K562 (cell line): ENCODE data around the gene GRM5. TPM values are rescaled to one million over a fixed set of nuclear protein-coding genes. Genes with fewer than 3 reads are reported as not detected.
"Not testable (repeated sequence)": the region's sequence is repeated elsewhere in the genome, so short reads cannot be mapped to it uniquely, and the experiment has no call there.

Source experiments
- ATAC-seq: fragments of 200-7000 bp; cut with Tn5 transposase; 3 replicates; pipeline ENCODE4 v1.9.1; 2020; ENCODE audit warnings: moderate library complexity
- BruUV-seq: library from RNA; stranded (reverse); fragments of 400-500 nt; replicated peaks from 2 replicates; lab custom pipeline; 2021; lab: Mats Ljungman, UMichigan
- CTCF ChIA-PET: fragments of 300-600 bp; formaldehyde crosslinking; extraction: SDS; loops from one replicate; lab custom pipeline; 2021; ENCODE audit warnings: low intra/inter-chr PET ratio; lab: Yijun Ruan, JAX
- POLR2A ChIA-PET: fragments of 300-600, 350-650 bp; sonication (Branson Sonifier 250); formaldehyde crosslinking; extraction: SDS; loops from one replicate; lab custom pipeline; 2021; ENCODE audit warnings: antibody characterized with exemption, inconsistent platforms; lab: Yijun Ruan, JAX
- DNase-seq, 4 experiments: peaks; one replicate each; pipeline versions ENCODE4 v3.0.0 to v3.0.0-alpha.2; 2011 to 2018; ENCODE audit warnings: low spot score in 3 of 4, mixed read lengths in 3 of 4; ENCODE audit errors: extremely low read depth in 1 of 4
- FAIRE-seq: peaks from 2 replicates; lab custom pipeline; 2011; peaks lifted over from hg19 to GRCh38; lab: Jason Lieb, UNC
- H2AFZ ChIP-seq: 2 replicates; pipeline ENCODE4 v1.6.0; 2011; ENCODE audit warnings: low read depth, low read length, control low read depth, inconsistent platforms
- H3K27ac ChIP-seq: fragments of 200-600 bp; 3 replicates; pipeline ENCODE4 v1.8.0; 2011; ENCODE audit warnings: low read depth, mild to moderate bottlenecking, control low read depth, inconsistent platforms, low read length, moderate library complexity, mixed read lengths; ENCODE audit errors: extremely low read depth
- H3K27me3 ChIP-seq, 2 experiments: fragments of 300-600 bp in 1 of 2; 2 replicates in 1 of 2; 3 replicates in 1 of 2; pipeline versions ENCODE4 v1.6.0 to v1.8.0; 2011; ENCODE audit warnings: inconsistent platforms in 2 of 2, low read length in 2 of 2, mild to moderate bottlenecking in 1 of 2, mixed read lengths in 1 of 2, moderate library complexity in 1 of 2; ENCODE audit not compliant: control insufficient read depth in 2 of 2, insufficient read depth in 2 of 2
- H3K36me3 ChIP-seq: fragments of 300-600 bp; 3 replicates; pipeline ENCODE4 v1.8.0; 2011; ENCODE audit warnings: mild to moderate bottlenecking, low read length, inconsistent platforms; ENCODE audit not compliant: control insufficient read depth, insufficient read depth
- H3K4me1 ChIP-seq, 2 experiments: fragments of 200-600 bp in 1 of 2; replicated peaks in 1 of 2; 2 replicates in 1 of 2; 3 replicates in 1 of 2; pipeline versions ENCODE4 v1.5.1 to v1.8.0; 2011; ENCODE audit warnings: inconsistent platforms in 2 of 2, low read length in 2 of 2, mild to moderate bottlenecking in 1 of 2, mixed read lengths in 1 of 2, moderate library complexity in 1 of 2; ENCODE audit not compliant: control insufficient read depth in 2 of 2, insufficient read depth in 2 of 2
- H3K4me2 ChIP-seq: 2 replicates; pipeline ENCODE4 v1.6.1; 2011; ENCODE audit warnings: low read length, control low read depth, inconsistent platforms, mixed read lengths; ENCODE audit not compliant: insufficient read depth
- H3K4me3 ChIP-seq: fragments of 200-600 bp; sonication (generic), shearing (Covaris generic); 2 replicates; pipeline ENCODE4 v1.5.1; 2016; ENCODE audit warnings: control low read depth, inconsistent platforms
- H3K79me2 ChIP-seq: fragments of 200-600 bp; 3 replicates; pipeline ENCODE4 v1.8.0; 2011; ENCODE audit warnings: low read length, inconsistent platforms; ENCODE audit not compliant: control insufficient read depth, insufficient read depth
- H3K9ac ChIP-seq, 2 experiments: 2 replicates each; pipeline versions ENCODE4 v1.6.0 to v1.6.1; 2011; ENCODE audit warnings: low read depth in 2 of 2, low read length in 2 of 2, control low read depth in 1 of 2, inconsistent platforms in 1 of 2, mild to moderate bottlenecking in 1 of 2, mixed read lengths in 1 of 2; ENCODE audit not compliant: insufficient read depth in 1 of 2
- H3K9me1 ChIP-seq: one replicate; pipeline ENCODE4 v1.6.0; 2011; ENCODE audit warnings: inconsistent platforms, mild to moderate bottlenecking, low read length, moderate library complexity; ENCODE audit not compliant: control insufficient read depth, insufficient read depth
- H3K9me3 ChIP-seq: replicated peaks from 2 replicates; pipeline ENCODE4 v1.5.1; 2011; ENCODE audit warnings: low read depth, low read length, inconsistent platforms; ENCODE audit not compliant: control insufficient read depth, insufficient read depth
- H4K20me1 ChIP-seq: replicated peaks from 2 replicates; pipeline ENCODE4 v1.6.1; 2011; ENCODE audit warnings: low read length, inconsistent platforms, mixed read lengths; ENCODE audit not compliant: control insufficient read depth, insufficient read depth
- WGBS: fragments of 100-300 bp; shearing (Covaris generic); methylation state at CpG from one replicate; pipeline ENCODE4 v1.1.6; 2016; ENCODE audit warnings: low coverage, mixed read lengths; ENCODE audit not compliant: insufficient coverage; ENCODE audit errors: missing lambda C conversion rate; 5-methylcytosine and 5-hydroxymethylcytosine counted together
- in situ Hi-C: fragments of 300-500 bp; cut with MboI; formaldehyde crosslinking; loops from 4 replicates; pipeline ENCODE4 v1.15.0; 2018; ENCODE audit warnings: inconsistent platforms, mixed read lengths
- intact Hi-C: fragments of 100-400 bp; cut with micrococcal nuclease; formaldehyde crosslinking; loops from 2 replicates; pipeline ENCODE4 v1.14.2; 2022
- polyA plus RNA-seq, 8 experiments: library from polyadenylated mRNA; depleted of rRNA in 4 of 8; stranded (reverse) in 5 of 8; unstranded in 3 of 8; fragments of >200 nt; fragmentation: Nextera tagmentation in 2 of 8; fragmentation: Illumina TruSeq in 1 of 8; extraction: Ambion mirVana in 2 of 8; extraction: Trizol in 1 of 8; gene quantifications; 2 replicates each; pipeline versions ENCODE4 v1.2.1 to v1.2.3, GENCODE V29; 2011 to 2014; ENCODE audit warnings: inconsistent platforms in 1 of 8, missing spikeins in 1 of 8
- total RNA-seq, 7 experiments: library from RNA; depleted of rRNA in 6 of 7; stranded (reverse); fragments of >200 nt in 6 of 7; fragmentation: Illumina TruSeq in 2 of 7; extraction: Trizol in 2 of 7; gene quantifications; 2 replicates each; pipeline versions ENCODE4 v1.2.1 to v1.2.3, GENCODE V29; 2011 to 2021; ENCODE audit warnings: low replicate concordance in 1 of 7

Gene GRM5
- total and polyA plus RNA-seq, 9 of the 15 experiments (the other 6 are each of a cell fraction or from before 2014, with no cell fraction given), result not detected

DNA sequence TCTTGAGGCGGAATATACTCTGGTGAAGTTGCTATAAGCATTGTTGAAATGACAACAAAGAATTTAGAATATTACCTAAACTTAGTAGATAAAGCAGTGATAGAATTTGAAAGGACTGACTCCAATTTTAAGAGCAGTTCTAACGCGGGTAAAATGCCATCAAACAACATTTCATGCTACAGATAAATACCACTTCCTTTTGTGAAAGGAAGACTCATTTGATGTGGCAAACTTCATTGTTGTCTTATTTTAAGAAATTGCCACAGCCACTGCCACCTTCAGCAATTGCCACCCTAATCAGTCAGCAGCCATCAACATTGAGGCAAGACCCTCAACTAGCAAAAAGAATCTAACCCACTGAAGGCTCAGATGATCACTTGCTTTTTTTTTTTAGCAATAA, 220.8 kb downstream of the GRM5 start:
- ATAC-seq, result not testable (repeated sequence)

DNA sequence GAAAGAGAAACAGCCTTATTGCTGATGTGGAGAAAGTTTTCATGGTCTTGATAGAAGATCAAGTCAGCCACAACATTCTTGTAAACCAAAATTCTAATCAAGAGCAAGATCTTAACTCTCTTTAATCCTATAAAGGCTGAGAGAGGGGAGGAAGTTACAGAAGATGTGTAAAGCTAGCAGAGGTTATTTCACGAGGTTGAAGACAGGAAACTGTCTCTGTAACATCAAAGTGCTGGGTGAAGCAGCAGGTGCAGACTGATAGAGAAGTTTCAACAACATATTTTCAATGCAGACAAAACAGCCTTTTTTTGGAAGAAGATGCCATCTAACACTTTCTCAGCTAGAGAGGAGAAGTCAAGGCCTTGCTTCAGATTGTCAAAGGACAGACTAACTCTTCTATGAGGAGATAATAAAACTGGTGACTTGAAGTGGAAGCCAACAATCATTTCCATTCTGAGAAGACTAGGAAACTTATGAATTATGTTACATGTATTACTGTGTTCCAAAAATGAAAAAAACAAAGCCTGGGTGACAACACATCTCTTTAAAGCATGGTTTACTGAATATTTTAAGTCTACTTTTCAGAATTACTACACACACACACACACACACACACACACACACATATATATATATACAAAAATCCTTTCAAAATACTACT, 221.9 kb downstream of the GRM5 start:
- CTCF ChIA-PET, H3K4me3 ChIP-seq, H3K9me1 ChIP-seq, in situ Hi-C loops, H3K27ac ChIP-seq, H3K4me2 ChIP-seq, H3K9ac ChIP-seq, ATAC-seq, intact Hi-C loops, FAIRE-seq, H2AFZ ChIP-seq, H3K9me3 ChIP-seq, DNase-seq, H3K79me2 ChIP-seq, H4K20me1 ChIP-seq, POLR2A ChIA-PET, BruUV-seq, H3K36me3 ChIP-seq, H3K27me3 ChIP-seq, H3K4me1 ChIP-seq: not testable (repeated sequence)
- 0% methylated on average over 1 of the region's 1 CpG for WGBS

More for the DNA sequence above, 220.8 kb downstream of the GRM5 start:
- H2AFZ ChIP-seq, H3K4me2 ChIP-seq, BruUV-seq, H3K9me3 ChIP-seq, H4K20me1 ChIP-seq, H3K4me1 ChIP-seq, CTCF ChIA-PET, H3K27ac ChIP-seq, H3K9ac ChIP-seq, FAIRE-seq, H3K79me2 ChIP-seq, H3K27me3 ChIP-seq, H3K9me1 ChIP-seq, intact Hi-C loops, H3K4me3 ChIP-seq, POLR2A ChIA-PET, DNase-seq, H3K36me3 ChIP-seq, in situ Hi-C loops: not testable (repeated sequence)
- 0% methylated on average over 3 of the region's 3 CpGs for WGBS

DNA sequence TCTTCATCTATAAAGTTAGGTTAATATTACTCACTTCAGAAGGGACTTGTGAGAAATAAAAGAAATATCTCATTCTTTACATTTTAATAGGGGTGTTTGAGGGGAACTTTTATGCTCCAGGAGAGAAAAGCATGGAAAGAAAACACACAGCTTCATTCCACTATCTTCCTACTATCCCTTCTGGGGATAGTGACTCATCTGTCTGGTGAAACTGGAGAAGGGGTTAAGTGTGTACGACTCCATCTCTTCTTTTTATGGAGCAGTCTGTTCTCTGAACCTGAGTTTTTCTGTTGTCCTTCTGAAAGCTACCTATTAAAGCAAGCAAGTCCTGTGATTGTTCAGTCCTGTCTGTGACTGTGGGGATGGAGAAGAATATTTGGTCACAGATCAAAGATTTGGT, 227.6 kb downstream of the GRM5 start:
- H3K27ac ChIP-seq, DNase-seq, H3K9me3 ChIP-seq, CTCF ChIA-PET, H3K4me2 ChIP-seq, H3K79me2 ChIP-seq, ATAC-seq, H3K4me3 ChIP-seq, FAIRE-seq, intact Hi-C loops, H2AFZ ChIP-seq, H3K9me1 ChIP-seq, in situ Hi-C loops, BruUV-seq, POLR2A ChIA-PET, H3K9ac ChIP-seq, H3K36me3 ChIP-seq, H3K27me3 ChIP-seq, H4K20me1 ChIP-seq, H3K4me1 ChIP-seq: not testable (repeated sequence)
- 0% methylated on average over 1 of the region's 1 CpG for WGBS

DNA sequence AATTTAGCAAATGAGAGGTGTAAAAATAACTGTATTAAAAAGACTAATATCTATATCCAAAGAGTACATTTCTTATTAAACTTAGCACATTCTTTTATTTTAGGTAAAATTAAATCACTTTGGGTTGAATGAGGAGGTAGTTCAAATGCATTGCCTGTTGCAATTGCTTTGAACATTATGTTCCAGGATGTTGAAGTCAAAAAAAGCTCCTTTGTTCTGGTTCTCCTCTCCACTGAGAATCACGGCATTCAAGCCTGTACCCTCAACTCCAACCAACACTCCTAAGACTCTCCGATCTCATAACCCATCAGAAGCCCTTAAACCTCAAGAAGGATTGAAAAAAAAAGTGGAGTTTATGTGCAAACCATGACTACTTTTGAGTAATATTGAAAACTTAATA, 230.1 kb downstream of the GRM5 start:
- CTCF ChIA-PET, H3K27me3 ChIP-seq, ATAC-seq, POLR2A ChIA-PET, H2AFZ ChIP-seq, H3K27ac ChIP-seq, H3K36me3 ChIP-seq, H3K9ac ChIP-seq, H3K9me1 ChIP-seq, H3K4me2 ChIP-seq, H3K4me1 ChIP-seq, intact Hi-C loops, H3K9me3 ChIP-seq, BruUV-seq, H4K20me1 ChIP-seq, H3K79me2 ChIP-seq, FAIRE-seq, H3K4me3 ChIP-seq, DNase-seq, in situ Hi-C loops: not testable (repeated sequence)
- WGBS, result 0% methylated on average over 2 of the region's 2 CpGs
